ENCODE data around the gene PTPRD.

DNA sequence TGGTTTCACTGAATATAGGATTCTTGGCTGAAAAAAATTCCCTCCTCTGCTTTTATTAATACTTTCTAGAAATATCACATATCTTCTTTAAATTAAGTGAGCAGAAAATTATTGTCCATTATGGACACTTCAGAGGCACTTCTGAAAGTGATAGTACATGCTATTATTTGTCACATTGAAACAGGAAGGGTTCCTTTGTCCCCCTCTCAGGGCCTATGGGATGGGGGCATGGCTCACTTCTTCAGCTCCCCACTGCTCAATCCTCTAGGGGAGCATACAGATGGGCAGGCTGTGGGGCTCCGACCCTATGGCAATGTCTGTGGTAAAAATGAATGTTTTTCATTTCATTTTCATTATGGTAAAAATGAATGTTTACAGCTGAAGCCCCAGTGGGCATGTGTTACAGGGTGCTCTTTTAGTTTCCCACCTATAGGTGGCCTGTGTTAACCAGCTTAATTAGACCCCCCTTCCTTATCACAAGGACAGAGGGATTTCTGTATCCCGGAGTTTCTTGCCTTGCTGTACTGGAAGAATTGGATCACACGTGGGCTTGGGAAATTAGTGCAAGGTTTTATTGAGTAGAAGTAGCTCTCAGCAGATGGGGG, 1225.2 kb downstream of the PTPRD start:
- TF ChIP-seq, protein P1, sequence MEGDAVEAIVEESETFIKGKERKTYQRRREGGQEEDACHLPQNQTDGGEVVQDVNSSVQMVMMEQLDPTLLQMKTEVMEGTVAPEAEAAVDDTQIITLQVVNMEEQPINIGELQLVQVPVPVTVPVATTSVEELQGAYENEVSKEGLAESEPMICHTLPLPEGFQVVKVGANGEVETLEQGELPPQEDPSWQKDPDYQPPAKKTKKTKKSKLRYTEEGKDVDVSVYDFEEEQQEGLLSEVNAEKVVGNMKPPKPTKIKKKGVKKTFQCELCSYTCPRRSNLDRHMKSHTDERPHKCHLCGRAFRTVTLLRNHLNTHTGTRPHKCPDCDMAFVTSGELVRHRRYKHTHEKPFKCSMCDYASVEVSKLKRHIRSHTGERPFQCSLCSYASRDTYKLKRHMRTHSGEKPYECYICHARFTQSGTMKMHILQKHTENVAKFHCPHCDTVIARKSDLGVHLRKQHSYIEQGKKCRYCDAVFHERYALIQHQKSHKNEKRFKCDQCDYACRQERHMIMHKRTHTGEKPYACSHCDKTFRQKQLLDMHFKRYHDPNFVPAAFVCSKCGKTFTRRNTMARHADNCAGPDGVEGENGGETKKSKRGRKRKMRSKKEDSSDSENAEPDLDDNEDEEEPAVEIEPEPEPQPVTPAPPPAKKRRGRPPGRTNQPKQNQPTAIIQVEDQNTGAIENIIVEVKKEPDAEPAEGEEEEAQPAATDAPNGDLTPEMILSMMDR (IDR thresholded peaks at IDR 0.05), result no peak
- TF ChIP-seq POLR2A (IDR thresholded peaks at IDR 0.05), result no peak
